Left renal pelvis (tissue), 4 donors: Measurements from ENCODE around the gene BHMT2. TPM values are rescaled to one million over a fixed set of nuclear protein-coding genes. Genes with fewer than 3 reads are reported as not detected.

Experiments used
- DNase-seq, 4 donors: peaks; one replicate each; pipeline ENCODE4 v3.0.0-alpha.2; 2013; ENCODE audit warnings: low read depth in 4 of 4, low spot score in 3 of 4
- polyA plus RNA-seq, 4 donors: library from polyadenylated mRNA; unstranded; fragments of 120-200 nt; gene quantifications; one replicate each; pipeline ENCODE4 v1.2.1, GENCODE V29; 2013; ENCODE audit not compliant: insufficient read length in 4 of 4

The BHMT2 gene
- polyA plus RNA-seq, 4 donors = 5.2 to 57.7 (median 30.6) TPM

GRCh38 chr5:79111960-79112702, 42.6 kb downstream of the BHMT2 start:
- DNase-seq = no peak

GRCh38 chr5:79112703-79113058, 43.1 kb downstream of the BHMT2 start:
- no peak for DNase-seq

GRCh38 chr5:79119486-79119885, 49.9 kb downstream of the BHMT2 start:
- no peak for DNase-seq

GRCh38 chr5:79120221-79120620, 50.7 kb downstream of the BHMT2 start:
- DNase-seq = no peak

- DNase-seq = no peak
Observed at GRCh38 chr5:79122973-79123372, 53.4 kb downstream of the BHMT2 start.

- no peak for DNase-seq
Observed at GRCh38 chr5:79124607-79125006, 55.0 kb downstream of the BHMT2 start.

- no peak for DNase-seq
Observed at GRCh38 chr5:79130781-79131180, 61.2 kb downstream of the BHMT2 start.

GRCh38 chr5:79133121-79133656, 63.6 kb downstream of the BHMT2 start:
- DNase-seq = peak in 2 of 4 donors; percentile 26 to 33

GRCh38 chr5:79133657-79134451, 64.3 kb downstream of the BHMT2 start:
- DNase-seq = peak; percentile 60 to 77 (median 70)

GRCh38 chr5:79135790-79136553, 66.4 kb downstream of the BHMT2 start:
- DNase-seq = no peak

GRCh38 chr5:79136618-79137017, 67.1 kb downstream of the BHMT2 start:
- no peak for DNase-seq

Other genes starting within 250 kb of the BHMT2 start
- gene ARSB, start 84.5 kb upstream of the BHMT2 start, polyA plus RNA-seq = 10 to 100 TPM; 16.3 to 22.8 (median 20.1) TPM
- gene DMGDH, start 93 bp upstream of the BHMT2 start, polyA plus RNA-seq = 10 to 100 TPM in 3 of 4 donors, 1 to 10 TPM in 1; 3.5 to 22.2 (median 17.5) TPM
- gene BHMT, start 42.0 kb downstream of the BHMT2 start, polyA plus RNA-seq = 100 to 1,000 TPM in 3 of 4 donors, 10 to 100 TPM in 1; 11.8 to 342 (median 205) TPM
- gene JMY, start 166.4 kb downstream of the BHMT2 start, polyA plus RNA-seq = 10 to 100 TPM; 22.1 to 32.0 (median 25.5) TPM